ENCODE results near the gene NPW.

Gene NPW

DNA sequence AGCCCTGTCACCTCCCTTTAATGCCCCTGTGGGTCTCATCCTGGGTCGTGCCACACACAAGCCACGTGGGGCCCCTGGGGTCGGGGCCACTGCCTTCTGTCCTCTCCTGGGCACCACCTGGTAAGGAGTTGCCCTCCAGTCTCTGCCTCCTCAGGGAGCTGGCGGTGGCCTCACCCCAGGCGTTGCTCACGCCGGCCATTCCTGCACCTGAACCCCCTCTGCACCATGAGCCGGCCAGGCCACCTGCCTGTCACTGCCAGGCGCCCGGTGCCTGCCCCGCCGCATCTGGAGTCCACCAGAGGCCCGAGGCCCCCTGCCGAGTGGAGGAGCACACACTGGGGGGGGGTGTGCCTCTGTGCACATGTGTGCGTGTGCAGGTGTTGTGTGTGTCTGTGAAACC lies 17.5 kb downstream of the NPW start:
- no peak for DNase-seq

DNA sequence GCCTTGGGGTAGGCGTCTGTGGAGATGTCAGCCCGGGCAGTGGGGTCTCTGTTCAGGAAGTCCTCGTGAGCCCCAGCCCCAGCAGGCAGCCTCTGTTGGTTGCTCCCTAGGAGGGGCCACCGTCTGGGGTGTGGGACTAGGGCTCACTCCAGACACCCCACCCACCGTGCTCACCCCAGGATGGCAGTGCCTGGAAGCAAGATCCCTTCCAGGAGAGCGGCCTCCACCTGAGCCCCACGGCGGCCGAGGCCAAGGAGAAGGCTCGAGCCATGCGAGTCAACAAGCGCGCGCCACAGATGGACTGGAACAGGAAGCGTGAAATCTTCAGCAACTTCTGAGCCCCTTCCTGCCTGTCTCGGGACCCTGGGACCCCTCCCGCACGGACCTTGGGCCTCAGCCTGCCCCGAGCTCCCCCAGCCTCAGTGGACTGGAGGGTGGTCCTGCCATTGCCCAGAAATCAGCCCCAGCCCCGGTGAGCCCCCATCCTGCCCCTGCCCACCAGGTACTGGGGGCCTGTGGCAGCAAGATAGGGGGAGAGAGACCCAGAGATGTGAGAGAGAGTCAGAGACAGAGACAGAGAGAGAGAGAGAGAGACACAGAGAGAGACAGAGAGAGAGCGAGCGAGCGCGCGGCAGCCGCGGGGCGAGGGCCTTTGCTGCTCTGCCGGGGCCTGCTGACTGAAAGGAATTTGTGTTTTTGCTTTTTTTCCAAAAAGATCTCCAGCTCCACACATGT lies 18.2 kb downstream of the NPW start:
- no peak for DNase-seq

DNA sequence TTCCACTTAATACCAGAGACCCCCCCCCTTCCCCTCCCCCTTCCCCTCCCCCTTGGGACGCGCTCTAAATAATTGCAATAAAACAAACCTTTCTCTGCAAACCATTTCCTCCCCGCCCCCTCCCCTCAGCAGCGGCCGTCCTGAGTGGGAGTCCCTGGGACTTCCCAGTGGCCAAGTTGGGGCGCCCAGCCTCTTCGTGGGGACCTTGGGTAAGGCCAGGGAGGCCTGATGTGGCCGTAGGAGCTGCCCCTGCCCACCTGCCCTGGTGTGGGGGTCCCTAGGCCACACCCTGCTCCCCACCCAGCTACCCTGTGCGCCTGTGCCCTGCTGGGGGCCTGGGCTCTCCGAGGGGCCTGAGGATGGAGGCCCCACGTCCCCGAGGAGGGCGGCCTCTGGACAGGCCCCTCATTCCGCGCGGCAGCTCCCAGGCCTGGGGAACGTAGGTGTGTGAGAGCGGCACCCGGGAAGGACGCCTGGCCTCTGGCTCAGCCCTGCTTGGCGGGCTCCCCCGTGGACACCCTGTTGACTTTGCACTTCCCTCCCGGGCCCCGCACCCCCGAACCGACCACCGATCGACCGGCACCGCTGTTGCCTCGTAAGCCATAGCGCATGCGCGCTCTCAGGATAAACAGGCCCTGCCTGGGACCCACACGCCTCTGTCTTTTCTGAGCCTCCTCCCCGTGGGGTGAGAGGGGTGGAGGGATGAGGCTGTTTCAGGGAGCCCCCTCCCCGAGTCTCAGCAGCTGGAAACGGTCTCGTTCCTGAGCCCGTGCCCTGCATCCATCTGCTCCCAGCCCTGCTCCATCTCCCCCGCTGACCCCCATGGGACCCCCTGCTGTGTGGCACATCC lies 19.0 kb downstream of the NPW start:
- no peak for DNase-seq

DNA sequence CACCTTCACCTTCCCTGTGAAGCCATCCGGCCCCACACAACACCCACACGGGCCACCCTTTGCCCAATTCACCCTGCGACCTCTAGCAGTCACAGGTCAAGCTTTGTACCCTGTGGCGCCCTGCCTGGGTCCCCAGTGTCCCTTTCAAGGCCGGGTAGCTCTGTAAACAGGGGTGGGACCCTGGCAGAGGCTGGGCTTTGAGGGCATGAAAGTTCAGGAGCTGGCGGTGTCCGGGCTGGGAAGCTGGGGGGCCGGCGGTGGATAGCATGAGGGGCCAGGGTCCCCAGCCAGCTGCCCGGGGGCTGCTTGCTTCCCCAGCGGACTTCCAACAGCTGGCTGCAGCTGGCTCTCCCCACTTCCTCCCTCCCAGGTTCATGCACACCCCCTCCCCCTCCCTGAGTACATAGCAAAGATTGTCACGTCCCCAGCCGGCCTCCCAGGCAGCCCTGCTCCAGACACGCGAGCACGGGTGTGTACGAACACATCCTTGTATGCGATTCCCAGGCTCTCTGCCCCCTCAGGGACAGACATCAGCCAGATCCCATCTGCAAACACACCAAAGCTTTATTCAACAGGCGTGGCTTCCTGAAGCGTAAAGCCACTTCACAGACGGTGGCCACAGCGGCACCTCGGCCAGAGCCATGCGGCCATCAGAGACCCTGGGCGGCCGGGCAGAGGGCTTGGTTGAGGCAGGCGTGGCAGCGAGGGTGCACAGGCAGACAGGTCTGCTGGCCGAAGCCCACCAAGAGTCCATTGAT lies 19.9 kb downstream of the NPW start:
- DNase-seq = peak; percentile 24 to 88 (median 59)

DNA sequence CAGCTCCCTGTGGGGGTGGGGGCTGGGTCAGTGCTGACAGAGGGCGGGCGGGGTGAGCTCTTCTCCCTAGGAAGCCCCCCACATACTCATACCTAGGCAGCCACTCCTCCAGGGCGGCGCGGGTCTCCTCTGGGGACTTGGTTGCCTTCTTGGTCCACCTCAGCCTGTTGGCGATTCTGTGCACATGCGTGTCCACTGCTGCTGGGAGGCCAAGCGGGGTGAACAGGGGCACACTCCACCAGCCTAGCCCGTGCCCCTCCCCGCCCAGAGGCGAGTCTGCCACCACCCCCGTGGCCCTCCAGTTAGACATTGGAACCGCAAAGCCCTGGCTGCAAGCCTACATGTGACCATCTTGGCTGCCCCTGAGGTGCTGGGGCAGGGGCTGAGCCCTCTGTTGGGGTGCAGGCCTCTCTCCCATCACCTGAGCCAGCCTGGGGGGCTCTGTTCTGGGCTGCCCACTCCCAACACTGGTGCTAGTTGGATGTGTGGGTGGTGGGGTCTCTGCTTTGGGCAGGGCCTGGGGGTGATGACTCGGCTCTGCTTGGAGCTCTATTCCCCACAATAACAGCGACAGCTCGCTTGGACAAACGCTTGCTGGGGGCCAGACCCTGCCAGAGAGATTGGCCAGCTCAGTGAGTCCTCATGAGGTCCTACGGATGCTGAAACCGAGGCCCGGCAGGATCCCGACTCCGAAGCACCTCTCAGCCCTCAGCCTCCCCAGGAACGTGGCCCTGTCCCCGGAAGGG lies 20.6 kb downstream of the NPW start:
- DNase-seq = no peak

DNA sequence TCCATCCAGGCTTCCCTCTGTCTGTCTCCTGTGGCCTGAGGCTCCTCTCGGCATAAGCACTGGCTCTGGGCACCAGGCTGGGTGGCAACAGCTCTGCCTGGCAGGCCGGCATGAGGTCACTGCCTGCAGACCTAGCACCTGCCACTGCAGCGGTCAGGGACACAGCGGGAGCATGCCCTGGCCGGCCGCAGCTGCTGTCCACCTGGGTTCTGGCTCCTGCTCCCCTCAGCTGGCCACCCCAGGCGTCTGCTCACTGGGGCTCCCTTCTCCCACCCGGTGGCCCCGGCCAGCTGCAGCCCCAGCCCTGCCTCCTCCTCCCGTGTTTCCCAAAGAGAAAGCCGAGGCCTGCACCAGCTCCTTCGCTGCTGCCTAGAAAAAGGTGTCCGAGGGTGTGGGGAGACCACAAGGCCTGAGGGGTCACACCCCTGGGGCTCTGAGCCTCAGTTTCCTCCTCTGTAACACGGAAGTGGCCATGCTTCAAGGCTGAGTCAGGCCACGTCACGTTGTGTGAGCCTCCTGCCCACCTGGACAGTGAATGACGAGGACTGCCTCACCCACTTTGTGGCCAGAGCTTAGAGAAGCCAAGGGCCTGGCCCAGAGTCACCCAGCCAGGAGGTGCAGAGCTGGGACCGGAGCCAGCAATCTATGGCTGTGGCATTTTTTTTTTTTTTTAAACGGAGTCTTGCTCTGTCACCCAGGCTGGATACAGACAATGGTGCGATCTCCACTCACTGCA lies 21.4 kb downstream of the NPW start:
- DNase-seq = peak in 2 of 3 experiments; percentile 57 to 87

DNA sequence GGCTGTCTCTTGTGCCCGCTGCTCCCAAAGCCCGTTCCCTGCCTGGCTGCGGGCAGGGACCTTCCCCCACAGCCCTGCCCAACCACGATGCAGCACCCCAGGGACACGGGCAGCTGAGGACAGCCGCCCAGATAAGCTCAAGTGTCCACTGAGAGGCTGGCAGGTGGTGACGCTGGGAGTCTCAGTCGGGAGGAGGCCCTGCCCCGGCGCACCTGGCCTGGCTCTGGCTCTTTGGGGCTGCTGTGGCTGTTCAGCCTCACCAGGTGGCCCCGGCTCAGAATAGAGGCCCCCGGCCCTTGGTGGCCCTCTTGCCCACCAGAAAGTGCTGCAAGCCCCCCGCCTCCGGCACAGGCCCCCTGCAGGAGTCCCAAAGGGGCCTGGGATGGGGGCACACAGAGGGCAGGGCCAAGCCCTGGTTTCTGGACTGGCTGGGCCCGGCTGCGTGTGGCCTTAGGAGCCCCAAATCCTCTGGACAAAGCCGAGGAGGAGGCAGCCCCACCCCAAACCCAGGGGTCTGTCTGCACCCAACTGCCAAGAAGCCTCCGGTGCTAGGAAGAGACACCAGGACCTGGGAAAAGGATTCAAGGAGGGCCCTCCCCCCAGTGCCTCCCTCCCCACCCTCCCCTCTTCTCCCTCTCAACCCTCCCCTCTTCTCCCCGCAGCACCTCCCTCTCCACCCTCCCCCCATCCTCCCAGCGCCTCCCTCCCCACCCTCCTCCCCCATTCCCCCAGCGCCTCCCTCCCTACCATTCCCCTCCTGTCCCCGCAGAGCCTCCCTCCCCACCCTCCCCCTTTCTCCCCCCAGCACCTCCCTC lies 22.8 kb downstream of the NPW start:
- peak; percentile 83 to 97 (median 93) for DNase-seq

DNA sequence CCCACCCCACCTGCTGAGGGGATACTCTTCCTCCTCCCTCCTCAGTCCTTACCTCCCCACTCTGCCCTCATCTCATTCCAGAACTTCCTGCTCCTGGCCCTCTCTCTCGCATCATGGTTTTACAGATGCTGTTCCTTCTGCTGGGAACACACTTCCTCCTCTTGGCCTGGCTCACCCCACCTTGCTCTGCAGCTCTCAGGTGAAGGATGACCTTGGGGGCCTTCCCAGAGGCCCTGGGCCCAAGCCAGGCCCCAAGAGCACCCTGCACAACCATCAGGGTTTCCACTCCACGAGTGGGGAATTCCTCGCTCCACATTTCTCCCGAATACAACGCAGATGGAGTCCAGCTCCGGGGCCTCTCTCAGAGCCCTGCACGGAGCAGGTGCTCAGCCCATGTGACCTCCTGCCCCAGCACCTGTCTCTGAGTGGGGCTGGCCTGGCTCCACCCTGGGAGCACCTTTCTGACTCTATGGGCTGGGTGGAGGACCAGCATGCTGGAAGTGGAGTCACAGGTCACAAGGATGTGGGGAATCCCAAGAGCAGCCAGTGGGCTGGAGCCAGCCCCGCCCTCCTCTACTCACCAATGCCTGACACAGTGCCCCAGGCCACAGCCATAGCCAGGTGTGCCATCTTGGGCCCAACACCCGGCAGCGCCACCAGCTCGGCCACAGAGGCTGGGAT lies 23.5 kb downstream of the NPW start:
- peak in 1 of 3 experiments; percentile 82 for DNase-seq

DNA sequence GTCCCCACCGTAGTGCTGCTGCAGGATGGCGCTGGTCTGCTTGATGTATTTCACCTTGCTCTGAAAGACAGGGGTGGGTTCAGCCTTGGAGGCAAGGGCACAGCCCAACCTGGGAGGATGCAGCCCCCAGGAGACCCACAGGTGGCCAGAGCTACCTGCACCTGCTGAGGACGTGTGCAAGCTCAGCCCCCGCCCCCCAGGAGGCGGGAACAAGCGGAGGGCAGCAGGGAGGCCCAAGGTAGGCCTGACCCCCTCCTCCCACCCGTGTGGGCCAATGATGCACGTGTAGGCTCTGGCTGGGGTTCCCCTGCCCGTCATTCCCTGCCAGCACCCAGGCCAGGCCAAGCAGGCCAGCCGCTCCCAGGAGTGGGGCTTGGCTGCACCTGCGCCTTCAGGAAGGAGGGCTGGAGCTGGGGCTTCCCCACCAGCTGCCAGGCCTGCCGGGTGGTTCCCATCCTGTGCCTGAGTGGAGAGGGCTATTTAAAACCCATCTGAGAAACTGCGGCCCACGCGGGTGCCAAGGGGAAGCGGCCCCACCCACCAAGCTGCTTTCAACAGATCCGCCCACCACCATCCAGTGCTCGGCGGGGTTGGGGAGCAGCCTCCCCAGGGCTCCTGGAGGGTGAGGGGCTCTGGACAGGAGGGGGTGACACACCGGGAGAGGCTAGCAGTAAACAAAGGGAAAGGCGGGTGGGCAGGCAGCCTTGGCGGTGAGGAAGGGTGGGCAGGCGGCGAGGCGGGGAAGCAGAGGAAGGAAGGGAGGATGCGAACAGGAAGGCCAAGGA lies 24.3 kb downstream of the NPW start:
- peak; percentile 41 to 82 (median 63) for DNase-seq

DNA sequence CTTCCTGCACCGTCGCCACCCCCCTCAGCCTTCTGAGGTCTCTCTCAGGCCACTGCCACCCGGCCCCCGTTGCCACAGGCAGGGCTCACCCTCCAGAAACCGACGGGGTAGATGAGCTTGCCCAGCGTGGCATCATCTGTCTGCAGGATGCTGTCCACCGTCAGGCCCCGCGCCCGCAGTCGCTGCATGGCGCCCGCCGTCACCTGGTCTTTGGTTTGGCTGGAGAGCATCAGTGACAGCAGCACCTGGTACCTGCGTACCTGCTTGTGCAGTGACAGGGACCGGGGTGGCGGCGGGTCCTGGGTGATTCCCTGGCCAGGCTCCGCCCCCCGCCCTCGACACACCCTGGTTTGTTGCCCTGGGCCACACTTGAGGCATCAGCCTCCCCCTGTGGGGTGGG lies 25.0 kb downstream of the NPW start:
- peak in 1 of 3 experiments; percentile 44 for DNase-seq

DNA sequence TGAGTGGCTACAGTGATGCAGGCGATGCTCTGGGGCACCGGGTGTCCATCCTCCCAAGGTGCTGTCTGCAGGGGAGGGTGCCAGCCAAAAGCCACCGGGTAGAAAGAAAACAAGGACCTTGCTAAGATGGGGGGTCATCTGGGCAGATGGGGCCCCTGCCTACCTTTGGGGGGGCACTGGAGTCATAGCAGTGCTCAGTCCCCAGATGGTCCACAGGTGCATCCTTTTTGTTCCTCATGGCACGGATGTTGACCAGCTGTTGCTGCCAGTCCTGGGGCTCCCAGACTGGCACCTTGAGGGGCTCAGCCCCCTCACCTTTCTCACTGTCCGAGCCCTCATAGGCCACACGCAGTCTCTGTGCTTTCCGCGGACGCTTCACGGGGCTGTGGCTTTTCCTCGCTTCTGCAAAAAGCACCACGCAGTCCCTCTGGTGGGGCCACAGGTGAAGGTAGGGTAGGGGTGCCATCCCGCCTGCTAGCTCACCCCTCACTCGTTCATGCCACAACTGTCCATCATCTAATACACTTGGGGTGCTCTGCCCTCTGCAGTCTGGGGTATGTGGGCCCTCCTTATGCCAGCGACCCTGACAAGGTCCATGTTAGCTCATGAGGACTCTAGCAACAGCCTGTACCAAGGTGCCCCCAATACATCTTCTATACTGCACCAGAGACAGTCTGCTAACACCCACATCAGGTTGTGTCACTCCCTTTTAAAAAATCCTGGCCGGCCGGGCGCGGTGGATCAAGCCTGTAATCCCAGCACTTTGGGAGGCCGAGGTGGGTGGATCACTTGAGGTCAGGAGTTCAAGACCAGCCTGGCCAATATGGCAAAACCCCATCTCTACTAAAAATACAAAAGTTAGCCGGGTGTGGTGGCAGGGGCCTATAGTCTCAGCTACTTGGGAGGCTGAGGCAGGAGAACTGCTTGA lies 26.6 kb downstream of the NPW start:
- no peak for DNase-seq

DNA sequence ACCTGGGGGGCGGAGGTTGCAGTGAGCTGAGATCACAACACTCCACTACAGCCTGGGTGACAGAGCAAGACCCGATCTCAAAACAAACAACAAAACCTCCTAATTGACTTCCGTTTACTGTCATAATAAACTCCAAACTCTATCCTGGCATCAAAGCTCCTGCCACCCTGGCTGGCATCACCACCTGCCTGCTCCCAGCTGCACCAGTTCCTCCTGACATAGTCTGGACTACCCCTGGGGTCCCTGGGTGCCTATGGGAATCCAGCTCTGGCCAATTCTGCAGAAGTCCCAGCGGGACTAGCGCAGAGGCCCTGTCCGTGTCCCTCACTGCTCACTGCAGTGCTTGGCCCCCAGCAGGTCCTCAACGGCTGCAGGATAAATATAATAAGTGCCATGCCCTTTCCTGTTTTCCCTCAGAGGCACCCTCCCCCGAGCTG lies 27.3 kb downstream of the NPW start:
- DNase-seq = no peak

DNA sequence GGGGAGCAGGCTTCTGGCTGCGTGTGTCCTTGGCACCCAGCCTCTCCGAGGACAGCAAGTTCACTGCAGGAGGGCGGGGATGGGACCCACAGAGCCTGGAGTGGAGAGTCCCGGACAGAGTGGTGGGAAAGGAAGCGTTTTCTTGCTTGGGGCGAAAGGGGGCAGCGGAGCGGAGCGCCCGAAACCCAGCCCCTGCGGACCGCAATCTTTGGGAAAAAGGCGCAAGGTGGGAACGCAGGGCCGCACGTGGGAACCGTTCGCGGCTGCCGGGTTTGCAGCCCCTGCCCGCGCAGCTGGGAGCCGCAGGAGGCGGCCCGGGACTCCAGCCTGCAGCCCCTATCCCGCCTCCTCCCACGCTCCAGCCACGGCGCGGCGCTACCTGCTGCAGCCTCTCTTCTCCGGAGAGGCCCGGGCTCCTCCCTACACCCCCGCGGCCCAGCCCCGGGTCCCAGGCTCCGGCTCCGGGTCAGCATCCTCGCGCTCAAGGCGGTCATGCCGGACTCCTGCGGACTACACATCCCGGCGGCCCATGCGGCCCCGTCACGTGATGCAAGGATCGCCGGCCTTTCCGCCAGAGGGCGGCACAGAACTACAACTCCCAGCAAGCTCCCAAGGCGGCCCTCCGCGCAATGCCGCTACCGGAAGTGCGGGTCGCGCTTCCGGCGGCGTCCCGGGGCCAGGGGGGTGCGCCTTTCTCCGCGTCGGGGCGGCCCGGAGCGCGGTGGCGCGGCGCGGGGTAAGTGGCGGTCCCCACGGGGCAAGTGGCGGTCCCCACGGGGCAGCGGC lies 27.9 kb downstream of the NPW start, which contains the start of the genes NTHL1 and TSC2:
NTHL1 (minus strand) TSS at position 505 of the 786 bp plus-strand sequence; CDS start at position 494, 11 bp downstream.
TSC2 (plus strand) TSS at position 656 of the 786 bp plus-strand sequence. CDS start 631 bp downstream, outside the sequence.
- DNase-seq = peak; percentile 94 to 99 (median 96)

DNA sequence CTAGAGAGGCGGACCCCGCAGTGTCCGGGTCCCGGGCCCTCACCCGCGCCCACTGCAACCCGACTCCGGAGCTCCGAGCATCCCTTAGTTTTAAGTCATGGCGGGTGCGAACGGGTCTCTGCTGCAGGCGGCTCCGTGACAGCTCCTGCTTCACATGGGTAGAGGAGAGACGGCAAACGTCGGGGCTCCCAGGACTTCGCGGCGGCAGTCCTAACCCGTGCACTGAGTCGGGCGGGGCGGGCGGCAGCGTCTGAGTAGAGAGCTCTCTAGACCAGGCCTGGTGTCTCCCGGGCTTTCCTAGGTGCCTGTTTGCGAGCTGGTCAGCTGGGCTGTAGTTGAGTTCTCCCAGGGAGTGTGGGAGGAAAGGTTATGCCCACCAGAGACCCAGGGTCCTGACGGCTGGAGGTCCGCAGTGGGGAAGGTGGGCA lies 28.5 kb downstream of the NPW start:
- DNase-seq = no peak

DNA sequence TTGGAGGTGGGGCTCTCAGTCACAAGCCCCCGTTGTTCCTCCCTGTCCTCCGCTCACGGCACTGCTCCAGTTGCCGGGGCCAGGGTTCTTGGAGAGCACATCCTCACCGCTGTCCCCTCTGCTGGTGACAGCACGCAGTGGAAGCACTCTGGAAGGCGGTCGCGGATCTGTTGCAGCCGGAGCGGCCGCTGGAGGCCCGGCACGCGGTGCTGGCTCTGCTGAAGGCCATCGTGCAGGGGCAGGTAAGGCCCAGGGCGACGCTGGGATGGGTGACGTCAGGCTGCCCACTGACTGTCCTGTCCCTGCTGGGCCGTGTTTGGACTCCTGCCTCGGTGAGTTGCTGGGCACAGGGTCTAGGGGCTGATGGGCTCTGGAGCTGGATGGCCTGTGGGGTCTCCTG lies 33.6 kb downstream of the NPW start:
- DNase-seq = no peak

DNA sequence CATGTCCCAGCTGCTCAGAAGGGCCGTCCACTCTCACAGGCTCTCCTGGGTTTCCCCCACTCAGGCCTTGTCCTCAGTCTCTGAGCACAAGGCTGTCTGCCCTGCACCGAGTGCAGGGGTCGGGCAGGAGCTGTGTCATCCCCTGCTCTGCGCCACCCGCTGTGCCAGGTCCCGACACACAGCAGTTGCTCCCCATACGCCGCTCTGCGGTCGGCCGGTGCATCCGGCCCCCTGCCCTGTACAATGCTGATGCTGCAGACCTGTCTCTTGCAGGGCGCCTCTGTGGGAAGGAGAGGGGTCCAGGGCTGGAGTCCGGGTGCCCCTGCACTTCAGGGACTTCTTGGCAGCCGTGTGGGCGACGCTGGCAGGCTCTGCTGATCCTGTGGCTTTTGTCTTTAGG lies 34.3 kb downstream of the NPW start:
- DNase-seq = no peak

Data from NCI-H1417 (cell line).